Esophagus muscularis mucosa (tissue), 4 donors: ENCODE data around the gene ANXA2. TPM values are rescaled to one million over a fixed set of nuclear protein-coding genes. Genes with fewer than 3 reads are reported as not detected.
A peak's percentile ranks its signal among the peaks of the same experiment; 100 is the strongest.

Source experiments
- DNase-seq: peaks from one replicate; pipeline ENCODE4 v3.0.0-alpha.2; 2017; ENCODE audit errors: extremely low spot score
- H3K27ac ChIP-seq, 4 donors: fragments of 200-600 bp; sonication (generic); replicated peaks in 1 of 4; 1 replicate in 3 of 4; 2 replicates in 1 of 4; pipeline ENCODE4 v1.5.1; 2016 to 2019; ENCODE audit warnings: mild to moderate bottlenecking in 1 of 4
- H3K27me3 ChIP-seq, 4 donors: fragments of 200-600 bp; sonication (generic); one replicate each; pipeline versions ENCODE4 v1.5.1 to v1.6.0; 2016 to 2019
- H3K36me3 ChIP-seq, 4 donors: fragments of 200-600 bp; sonication (generic); one replicate each; pipeline ENCODE4 v1.5.1; 2016 to 2019
- H3K4me1 ChIP-seq, 4 donors: fragments of 200-600 bp; sonication (generic); one replicate each; pipeline ENCODE4 v1.5.1; 2016 to 2019
- H3K4me3 ChIP-seq, 4 donors: fragments of 200-600 bp; sonication (generic); 1 replicate in 2 of 4; 2 replicates in 2 of 4; pipeline ENCODE4 v1.5.1; 2016 to 2019; ENCODE audit warnings: mild to moderate bottlenecking in 4 of 4, moderate library complexity in 1 of 4
- H3K9me3 ChIP-seq, 4 donors: fragments of 200-600 bp; sonication (generic); 1 replicate in 3 of 4; 2 replicates in 1 of 4; pipeline ENCODE4 v1.5.1; 2016 to 2019
- EP300 ChIP-seq: sonication (generic); formaldehyde crosslinking; IDR thresholded peaks from one replicate; pipeline ENCODE4 v1.6.1; 2017; ENCODE audit warnings: antibody characterized with exemption
- POLR2A ChIP-seq: fragments of 450-650 bp; IDR thresholded peaks from one replicate; pipeline ENCODE4 v1.6.1; 2017; ENCODE audit warnings: antibody characterized with exemption, moderate library complexity, mild to moderate bottlenecking, low read depth
- POLR2AphosphoS5 ChIP-seq, 2 donors: sonication (generic); formaldehyde crosslinking; IDR thresholded peaks; one replicate each; pipeline ENCODE4 v1.6.1; 2017; ENCODE audit warnings: antibody characterized with exemption in 2 of 2
- WGBS: methylation state at CpG from one replicate; pipeline ENCODE4 v1.1.5; 2018; 5-methylcytosine and 5-hydroxymethylcytosine counted together
- intact Hi-C: fragments of 100-400 bp; cut with DNase I; formaldehyde crosslinking; loops from one replicate; pipeline ENCODE4 v1.15.1; 2023
- total RNA-seq, 4 donors: library from RNA; depleted of rRNA; stranded (reverse); fragments of >200 nt; gene quantifications; one replicate each; pipeline versions ENCODE4 v1.1.0 to v1.2.1, GENCODE V29; 2016
- TF ChIP-seq, protein P1 (sequence below), 3 experiments: fragments of 200-600 bp in 2 of 3; fragments of 450-650 bp in 1 of 3; sonication (generic) in 2 of 3; IDR thresholded peaks; one replicate each; pipeline ENCODE4 v1.5.1; 2017 to 2019; ENCODE audit warnings: antibody characterized with exemption in 3 of 3, mild to moderate bottlenecking in 2 of 3, moderate library complexity in 1 of 3

ANXA2 gene
- total RNA-seq, 4 donors from 2014 or later, result 333 to 606 (median 406) TPM

- no peaks in the 10 kb centered on the region for H3K9me3 ChIP-seq
- TF ChIP-seq POLR2AphosphoS5 (IDR thresholded peaks at IDR 0.05), result no peak
- TF ChIP-seq EP300, result no peak
- TF ChIP-seq, protein P1, sequence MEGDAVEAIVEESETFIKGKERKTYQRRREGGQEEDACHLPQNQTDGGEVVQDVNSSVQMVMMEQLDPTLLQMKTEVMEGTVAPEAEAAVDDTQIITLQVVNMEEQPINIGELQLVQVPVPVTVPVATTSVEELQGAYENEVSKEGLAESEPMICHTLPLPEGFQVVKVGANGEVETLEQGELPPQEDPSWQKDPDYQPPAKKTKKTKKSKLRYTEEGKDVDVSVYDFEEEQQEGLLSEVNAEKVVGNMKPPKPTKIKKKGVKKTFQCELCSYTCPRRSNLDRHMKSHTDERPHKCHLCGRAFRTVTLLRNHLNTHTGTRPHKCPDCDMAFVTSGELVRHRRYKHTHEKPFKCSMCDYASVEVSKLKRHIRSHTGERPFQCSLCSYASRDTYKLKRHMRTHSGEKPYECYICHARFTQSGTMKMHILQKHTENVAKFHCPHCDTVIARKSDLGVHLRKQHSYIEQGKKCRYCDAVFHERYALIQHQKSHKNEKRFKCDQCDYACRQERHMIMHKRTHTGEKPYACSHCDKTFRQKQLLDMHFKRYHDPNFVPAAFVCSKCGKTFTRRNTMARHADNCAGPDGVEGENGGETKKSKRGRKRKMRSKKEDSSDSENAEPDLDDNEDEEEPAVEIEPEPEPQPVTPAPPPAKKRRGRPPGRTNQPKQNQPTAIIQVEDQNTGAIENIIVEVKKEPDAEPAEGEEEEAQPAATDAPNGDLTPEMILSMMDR (IDR thresholded peaks at IDR 0.05), result no peak
- TF ChIP-seq POLR2A, result no peak
- no peaks in the 10 kb centered on the region for H3K27me3 ChIP-seq
- 84% methylated on average over 2 of the region's 2 CpGs for WGBS
- no peak overlapping the region for H3K27ac ChIP-seq
- H3K4me1 ChIP-seq, result peaks cover 0 to 8% (median 2%) of the 10 kb centered on the region in 4 donors
- no peak overlapping the region for H3K4me3 ChIP-seq
- intact Hi-C loops, result no loop called here
- no peak for DNase-seq
- peaks cover 81 to 96% (median 91%) of the 10 kb centered on the region in 4 donors for H3K36me3 ChIP-seq
Observed at GRCh38 chr15:60352525-60352924, 45.3 kb downstream of the ANXA2 start.

DNA sequence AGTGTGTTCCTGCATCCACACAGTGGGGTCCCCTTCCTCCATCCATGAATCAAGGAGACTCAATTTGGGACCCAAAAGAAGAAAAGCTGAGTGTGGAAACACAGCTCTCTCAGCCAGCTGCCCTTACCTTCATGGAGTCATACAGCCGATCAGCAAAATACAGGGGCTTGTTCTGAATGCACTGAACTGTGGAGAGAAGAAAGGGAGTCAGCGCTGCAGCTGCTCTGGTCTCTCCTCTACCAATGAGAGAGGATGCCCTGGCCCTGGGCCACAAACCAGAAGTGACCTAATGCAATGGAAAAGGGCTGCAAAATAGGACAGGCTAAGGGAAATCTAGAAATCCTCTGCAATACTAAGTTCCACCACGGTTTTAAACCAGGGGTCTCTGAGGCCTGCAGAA, 46.7 kb downstream of the ANXA2 start:
- peaks cover 86 to 96% (median 91%) of the 10 kb centered on the region in 4 donors for H3K36me3 ChIP-seq
- intact Hi-C loops, result no loop called here
- peaks cover 0 to 8% (median 2%) of the 10 kb centered on the region in 4 donors for H3K4me1 ChIP-seq
- WGBS, result 74% methylated on average over 3 of the region's 3 CpGs
- H3K27ac ChIP-seq, result no peak overlapping the region
- no peak overlapping the region for H3K4me3 ChIP-seq
- no peak for DNase-seq
- TF ChIP-seq, protein P1 (IDR thresholded peaks at IDR 0.05), result no peak
- TF ChIP-seq EP300 (no peak), POLR2A (no peak), POLR2AphosphoS5 (IDR thresholded peaks at IDR 0.05) (no peak)
- H3K27me3 ChIP-seq, result no peaks in the 10 kb centered on the region
- no peaks in the 10 kb centered on the region for H3K9me3 ChIP-seq

- H3K27ac ChIP-seq, result peak overlapping the region in 1 of 4 donors; percentile 18
- 94% methylated on average over 2 of the region's 2 CpGs for WGBS
Observed at GRCh38 chr15:60350108-60350507, 47.7 kb downstream of the ANXA2 start.

DNA sequence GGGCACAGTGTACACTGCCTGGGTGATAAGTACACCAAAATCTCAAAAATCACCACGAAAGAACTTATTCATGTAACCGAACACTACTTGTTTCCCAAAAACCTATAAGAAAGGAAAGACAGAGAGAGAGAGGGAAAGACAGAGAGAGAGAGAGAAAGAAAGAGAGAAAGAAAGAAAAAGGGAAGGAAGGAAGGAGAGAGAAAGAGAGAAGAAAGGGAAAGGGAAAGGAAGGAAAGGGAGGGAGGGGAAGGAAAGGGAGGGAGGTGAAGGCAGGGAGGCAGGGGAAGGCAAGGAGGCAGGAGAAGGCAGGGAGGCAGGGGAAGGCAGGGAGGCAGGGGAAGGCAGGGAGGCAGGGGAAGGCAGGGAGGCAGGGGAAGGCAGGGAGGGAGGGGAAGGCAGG, 48.2 kb downstream of the ANXA2 start:
- Histone ChIP-seq H3K27ac (peak overlapping the region in 1 of 4 donors; percentile 10), H3K9me3 (no peaks in the 10 kb centered on the region), H3K36me3 (peaks cover 76 to 94% (median 85%) of the 10 kb centered on the region in 4 donors), H3K27me3 (no peaks in the 10 kb centered on the region), H3K4me1 (peaks cover 0 to 8% (median 2%) of the 10 kb centered on the region in 4 donors), H3K4me3 (no peak overlapping the region)
- 91% methylated on average over 2 of the region's 2 CpGs for WGBS
- TF ChIP-seq POLR2A (no peak), POLR2AphosphoS5 (IDR thresholded peaks at IDR 0.05) (no peak), EP300 (no peak)
- TF ChIP-seq, protein P1 (IDR thresholded peaks at IDR 0.05), result no peak
- no peak for DNase-seq
- intact Hi-C loops, result no loop called here

More at GRCh38 chr15:60350108-60350507, 47.7 kb downstream of the ANXA2 start:
- intact Hi-C loops, result no loop called here
- no peak overlapping the region for H3K4me3 ChIP-seq
- H3K9me3 ChIP-seq, result no peaks in the 10 kb centered on the region
- no peak for DNase-seq
- peaks cover 0 to 8% (median 2%) of the 10 kb centered on the region in 4 donors for H3K4me1 ChIP-seq
- peaks cover 82 to 96% (median 90%) of the 10 kb centered on the region in 4 donors for H3K36me3 ChIP-seq
- H3K27me3 ChIP-seq, result no peaks in the 10 kb centered on the region
- TF ChIP-seq, protein P1 (IDR thresholded peaks at IDR 0.05), result no peak
- TF ChIP-seq POLR2AphosphoS5 (IDR thresholded peaks at IDR 0.05), result no peak
- TF ChIP-seq EP300, result no peak
- TF ChIP-seq POLR2A, result no peak
